Vagina (tissue), 2 donors: ENCODE measurements around the gene RAD1.

ENCODE experiments used
- CTCF ChIP-seq, 3 experiments: fragments of 450-650 bp in 2 of 3; fragments of 200-600 bp in 1 of 3; sonication (generic) in 1 of 3; IDR thresholded peaks; one replicate each; pipeline ENCODE4 v1.5.1; 2017 to 2019; ENCODE audit warnings: antibody characterized with exemption in 3 of 3, mild to moderate bottlenecking in 2 of 3, moderate library complexity in 2 of 3
- POLR2A ChIP-seq, 2 donors: fragments of 450-650 bp; IDR thresholded peaks; one replicate each; pipeline ENCODE4 v1.6.1; 2017; ENCODE audit warnings: antibody characterized with exemption in 2 of 2, mild to moderate bottlenecking in 2 of 2, moderate library complexity in 2 of 2
- POLR2AphosphoS5 ChIP-seq, 2 donors: sonication (generic); formaldehyde crosslinking; IDR thresholded peaks; one replicate each; pipeline ENCODE4 v1.9.0; 2017; ENCODE audit warnings: antibody characterized with exemption in 2 of 2, mild to moderate bottlenecking in 2 of 2, low read depth in 1 of 2; ENCODE audit not compliant: insufficient read depth in 1 of 2

GRCh38 chr5:34929134-34929719, 13.9 kb upstream of the RAD1 start, which contains the start of gene DNAJC21:
- TF ChIP-seq CTCF (IDR thresholded peaks at IDR 0.05) (no peak), POLR2A (IDR thresholded peaks at IDR 0.05) (peak in 1 of 2 donors; percentile 29), POLR2AphosphoS5 (IDR thresholded peaks at IDR 0.05; ENCODE audit: insufficient read depth in 1 of 2, low read depth in 1 of 2) (peak; percentile 47 to 83)
